Loucy (cell line): ENCODE measurements around the gene NID1.

Experiments
- H2AFZ ChIP-seq: fragments of 200-600 bp; sonication (generic); 2 replicates; pipeline ENCODE4 v1.6.0; 2016; ENCODE audit warnings: antibody characterized with exemption, mild to moderate bottlenecking, low read length, moderate library complexity
- H3F3A ChIP-seq: fragments of 200-600 bp; 2 replicates; pipeline ENCODE4 v1.6.0; 2016; ENCODE audit warnings: antibody characterized with exemption, low read depth, mild to moderate bottlenecking
- H3K27me3 ChIP-seq: fragments of 200-600 bp; sonication (generic); 2 replicates; pipeline ENCODE4 v1.6.1; 2014; ENCODE audit warnings: low read length, mild to moderate bottlenecking; ENCODE audit not compliant: insufficient read depth, poor library complexity, severe bottlenecking
- H3K36me3 ChIP-seq: fragments of 200-600 bp; sonication (generic); 2 replicates; pipeline ENCODE4 v1.6.1; 2016; ENCODE audit warnings: low read length; ENCODE audit not compliant: insufficient read depth
- H3K4me1 ChIP-seq: fragments of 200-600 bp; sonication (generic); 2 replicates; pipeline ENCODE4 v1.5.1; 2014; ENCODE audit warnings: low read length, mild to moderate bottlenecking; ENCODE audit not compliant: insufficient read depth, poor library complexity, severe bottlenecking
- H3K4me2 ChIP-seq: fragments of 200-600 bp; sonication (generic); 2 replicates; pipeline ENCODE4 v1.6.0; 2014; ENCODE audit warnings: antibody characterized with exemption, low read length, low read depth, mild to moderate bottlenecking; ENCODE audit not compliant: poor library complexity, severe bottlenecking
- H3K4me3 ChIP-seq: fragments of 200-600 bp; sonication (generic); 2 replicates; pipeline ENCODE4 v1.5.1; 2014; ENCODE audit warnings: low read length, mild to moderate bottlenecking, mixed read lengths; ENCODE audit not compliant: poor library complexity, severe bottlenecking
- H3K79me2 ChIP-seq: fragments of 200-600 bp; sonication (generic); 2 replicates; pipeline ENCODE4 v1.6.1; 2014; ENCODE audit warnings: low read length; ENCODE audit not compliant: insufficient read depth
- H3K9ac ChIP-seq: fragments of 200-600 bp; sonication (generic); 2 replicates; pipeline ENCODE4 v1.6.0; 2014; ENCODE audit warnings: mild to moderate bottlenecking, low read depth, low read length, moderate library complexity; ENCODE audit not compliant: poor library complexity, severe bottlenecking
- H3K9me2 ChIP-seq: fragments of 200-600 bp; sonication (generic); replicated peaks from 2 replicates; pipeline ENCODE4 v1.6.1; 2016; ENCODE audit warnings: low read depth, low read length, mixed read lengths
- H3K9me3 ChIP-seq: fragments of 200-600 bp; sonication (generic); 2 replicates; pipeline ENCODE4 v1.6.1; 2014; ENCODE audit warnings: mild to moderate bottlenecking, antibody characterized with exemption, low read length, low read depth; ENCODE audit not compliant: insufficient read depth
- H4K20me1 ChIP-seq: fragments of 200-600 bp; sonication (generic); 2 replicates; pipeline ENCODE4 v1.6.0; 2014; ENCODE audit warnings: antibody characterized with exemption, low read length, mild to moderate bottlenecking; ENCODE audit not compliant: insufficient read depth, poor library complexity, severe bottlenecking
- EZH2phosphoT487 ChIP-seq: fragments of 200-600 bp; IDR thresholded peaks from 2 replicates; pipeline ENCODE4 v1.6.1; 2018; ENCODE audit warnings: antibody characterized with exemption, mild to moderate bottlenecking, moderate library complexity, borderline replicate concordance
- TF ChIP-seq, protein P1 (sequence below): fragments of 200-600 bp; sonication (generic); conservative IDR thresholded peaks from 2 replicates; pipeline ENCODE4 v1.5.1; 2014; ENCODE audit warnings: mild to moderate bottlenecking, antibody characterized with exemption, low read length

Gene NID1

DNA sequence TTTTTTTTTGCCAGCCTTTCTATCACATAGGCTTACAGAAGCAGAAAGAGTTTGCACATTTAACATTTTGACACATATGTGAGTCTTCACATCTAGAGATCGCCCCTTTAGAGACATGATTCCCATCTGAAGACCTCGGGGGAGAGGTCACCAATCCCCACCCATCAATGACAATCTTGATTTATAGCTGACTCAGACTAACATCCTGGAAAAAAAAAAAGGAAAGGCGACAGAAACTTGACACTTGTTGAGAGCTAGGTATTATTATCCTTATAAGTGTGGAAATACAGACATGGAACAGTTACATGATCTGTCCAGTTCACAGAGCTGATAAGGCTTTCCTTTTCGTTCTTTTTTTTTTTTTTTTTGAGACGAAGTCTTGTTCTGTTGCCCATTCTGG, 28.0 kb upstream of the NID1 start:
- Histone ChIP-seq H3K27me3 (no peaks in the 10 kb centered on the region), H3K36me3 (no peaks in the 10 kb centered on the region), H2AFZ (no peak overlapping the region), H3F3A (no peaks in the 10 kb centered on the region), H3K4me2 (no peak overlapping the region), H3K4me1 (no peaks in the 10 kb centered on the region), H4K20me1 (no peaks in the 10 kb centered on the region), H3K4me3 (no peak overlapping the region), H3K9me3 (peaks cover 4% of the 10 kb centered on the region; the same call in 1 of the 2 replicates), H3K9me2 (no peaks in the 10 kb centered on the region), H3K9ac (no peak overlapping the region), H3K79me2 (no peaks in the 10 kb centered on the region)
- no peak for TF ChIP-seq EZH2phosphoT487
- TF ChIP-seq, protein P1, sequence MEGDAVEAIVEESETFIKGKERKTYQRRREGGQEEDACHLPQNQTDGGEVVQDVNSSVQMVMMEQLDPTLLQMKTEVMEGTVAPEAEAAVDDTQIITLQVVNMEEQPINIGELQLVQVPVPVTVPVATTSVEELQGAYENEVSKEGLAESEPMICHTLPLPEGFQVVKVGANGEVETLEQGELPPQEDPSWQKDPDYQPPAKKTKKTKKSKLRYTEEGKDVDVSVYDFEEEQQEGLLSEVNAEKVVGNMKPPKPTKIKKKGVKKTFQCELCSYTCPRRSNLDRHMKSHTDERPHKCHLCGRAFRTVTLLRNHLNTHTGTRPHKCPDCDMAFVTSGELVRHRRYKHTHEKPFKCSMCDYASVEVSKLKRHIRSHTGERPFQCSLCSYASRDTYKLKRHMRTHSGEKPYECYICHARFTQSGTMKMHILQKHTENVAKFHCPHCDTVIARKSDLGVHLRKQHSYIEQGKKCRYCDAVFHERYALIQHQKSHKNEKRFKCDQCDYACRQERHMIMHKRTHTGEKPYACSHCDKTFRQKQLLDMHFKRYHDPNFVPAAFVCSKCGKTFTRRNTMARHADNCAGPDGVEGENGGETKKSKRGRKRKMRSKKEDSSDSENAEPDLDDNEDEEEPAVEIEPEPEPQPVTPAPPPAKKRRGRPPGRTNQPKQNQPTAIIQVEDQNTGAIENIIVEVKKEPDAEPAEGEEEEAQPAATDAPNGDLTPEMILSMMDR, result no peak

DNA sequence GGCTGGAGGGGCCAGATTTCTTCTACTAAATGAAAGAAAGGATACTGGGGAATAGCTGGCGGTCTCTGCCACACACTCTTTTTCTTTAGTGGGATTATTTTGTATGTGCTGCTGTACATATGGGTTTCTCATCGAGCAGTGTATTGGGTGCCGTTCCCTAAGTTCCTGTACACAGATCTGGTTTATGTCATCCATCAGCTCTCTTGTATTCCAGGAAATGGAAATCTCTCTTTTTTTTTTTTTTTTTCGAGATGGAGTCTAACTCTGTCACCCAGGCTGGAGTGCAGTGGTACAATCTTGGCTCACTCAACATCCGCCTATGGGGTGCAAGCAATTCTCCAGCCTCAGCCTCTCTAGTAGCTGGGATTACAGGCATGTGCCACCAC, 27.0 kb upstream of the NID1 start:
- peak overlapping the region; percentile 76; the same call in 1 of the 2 replicates for H2AFZ ChIP-seq
- H3K79me2 ChIP-seq, result no peaks in the 10 kb centered on the region
- no peaks in the 10 kb centered on the region for H3K9me2 ChIP-seq
- TF ChIP-seq, protein P1, result no peak
- no peak for TF ChIP-seq EZH2phosphoT487
- H4K20me1 ChIP-seq, result no peaks in the 10 kb centered on the region
- no peak overlapping the region for H3K9ac ChIP-seq
- H3K36me3 ChIP-seq, result no peaks in the 10 kb centered on the region
- H3K4me3 ChIP-seq, result no peak overlapping the region
- no peaks in the 10 kb centered on the region for H3K27me3 ChIP-seq
- H3F3A ChIP-seq, result no peaks in the 10 kb centered on the region
- H3K4me2 ChIP-seq, result no peak overlapping the region
- no peaks in the 10 kb centered on the region; the same call in 1 of the 2 replicates for H3K9me3 ChIP-seq
- H3K4me1 ChIP-seq, result no peaks in the 10 kb centered on the region

GRCh38 chr1:236090741-236091147, 25.9 kb upstream of the NID1 start:
- H3K4me2 ChIP-seq, result no peak overlapping the region
- no peak overlapping the region for H3K4me3 ChIP-seq

More at GRCh38 chr1:236090741-236091147, 25.9 kb upstream of the NID1 start:
- H3K9me2 ChIP-seq, result no peaks in the 10 kb centered on the region
- no peaks in the 10 kb centered on the region for H3K4me1 ChIP-seq
- no peaks in the 10 kb centered on the region for H3K36me3 ChIP-seq
- H3K9ac ChIP-seq, result no peak overlapping the region
- no peaks in the 10 kb centered on the region for H3K27me3 ChIP-seq
- TF ChIP-seq EZH2phosphoT487, result no peak
- TF ChIP-seq, protein P1, result no peak
- no peak overlapping the region for H2AFZ ChIP-seq
- H4K20me1 ChIP-seq, result no peaks in the 10 kb centered on the region
- H3F3A ChIP-seq, result no peaks in the 10 kb centered on the region
- H3K9me3 ChIP-seq, result no peaks in the 10 kb centered on the region
- no peaks in the 10 kb centered on the region for H3K79me2 ChIP-seq
